NT2/D1 (cell line): ENCODE results near the gene ACTR8.

Source experiments
- DNase-seq: peaks from one replicate; pipeline ENCODE4 v3.0.0-alpha.2; 2011; ENCODE audit warnings: low read depth, low spot score
- H3K27me3 ChIP-seq: 2 replicates; pipeline ENCODE4 v1.6.0; 2011; ENCODE audit warnings: mild to moderate bottlenecking; ENCODE audit not compliant: insufficient read length, insufficient read depth
- H3K36me3 ChIP-seq: 2 replicates; pipeline ENCODE4 v1.6.1; 2011; ENCODE audit warnings: mild to moderate bottlenecking, low read length, mixed read lengths; ENCODE audit not compliant: insufficient read depth, insufficient read length
- H3K4me1 ChIP-seq: 2 replicates; pipeline ENCODE4 v1.5.1; 2011; ENCODE audit not compliant: insufficient read depth, insufficient read length
- H3K4me3 ChIP-seq: 2 replicates; pipeline ENCODE4 v1.5.1; 2011; ENCODE audit warnings: low read depth; ENCODE audit not compliant: insufficient read length
- H3K9ac ChIP-seq: 2 replicates; pipeline ENCODE4 v1.6.0; 2011; ENCODE audit warnings: low read depth; ENCODE audit not compliant: insufficient read length
- H3K9me3 ChIP-seq: 2 replicates; pipeline ENCODE4 v1.5.1; 2011; ENCODE audit warnings: mild to moderate bottlenecking, low read length; ENCODE audit not compliant: insufficient read depth
- SUZ12 ChIP-seq: IDR thresholded peaks from 2 replicates; pipeline ENCODE4 v1.6.1; 2011; ENCODE audit not compliant: insufficient read length, insufficient read depth; ENCODE audit errors: extremely low read depth
- YY1 ChIP-seq: IDR thresholded peaks from 2 replicates; pipeline ENCODE4 v1.6.1; 2011; ENCODE audit not compliant: insufficient read length, insufficient read depth
- ZNF274 ChIP-seq: IDR thresholded peaks from 2 replicates; pipeline ENCODE4 v1.6.1; 2011; ENCODE audit warnings: mild to moderate bottlenecking, low read depth, low read length

Gene ACTR8

DNA sequence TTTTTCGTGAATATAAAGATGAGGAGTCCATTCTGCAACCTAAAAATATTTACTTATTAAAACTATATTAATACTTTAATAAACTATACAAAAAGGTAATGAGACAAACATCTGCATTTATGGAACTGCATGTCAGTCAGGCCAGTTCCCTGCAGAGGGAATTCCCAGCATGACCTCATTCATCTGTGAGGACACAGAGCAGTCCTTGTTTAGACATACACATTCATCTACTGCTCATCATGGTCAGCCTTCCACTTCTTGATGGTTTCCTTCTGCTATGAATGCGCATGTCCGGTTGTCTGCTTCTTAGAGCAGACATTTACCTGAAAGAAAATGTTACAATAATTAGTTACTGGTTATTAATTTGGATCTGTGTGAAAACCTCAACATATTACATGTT, 3.3 kb upstream of the ACTR8 start:
- Histone ChIP-seq H3K9ac (no peak overlapping the region), H3K4me1 (peaks cover 3% of the 10 kb centered on the region)

DNA sequence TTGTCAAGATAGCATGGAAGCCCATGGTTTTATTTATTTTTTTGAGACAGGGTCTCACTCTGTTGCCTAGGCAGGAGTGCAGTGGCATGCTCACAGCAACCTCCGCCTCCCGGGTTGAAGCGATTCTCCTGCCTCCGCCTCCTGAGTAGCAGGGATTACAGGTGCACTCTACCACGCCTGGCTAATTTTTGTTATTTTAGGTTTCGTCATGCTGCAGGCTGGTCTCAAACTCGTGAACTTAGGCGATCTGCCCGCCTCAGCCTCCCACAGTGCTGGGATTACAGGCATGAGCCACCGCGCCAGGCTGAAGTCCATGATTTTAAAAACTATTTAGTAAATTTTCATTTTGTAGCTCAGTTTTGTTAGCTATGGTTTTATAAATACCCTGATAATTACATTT, 2.7 kb upstream of the ACTR8 start:
- Histone ChIP-seq H3K27me3 (no peaks in the 10 kb centered on the region), H3K36me3 (peaks cover 67% of the 10 kb centered on the region), H3K9ac (no peak overlapping the region), H3K4me3 (no peak overlapping the region), H3K9me3 (no peaks in the 10 kb centered on the region), H3K4me1 (peaks cover 3% of the 10 kb centered on the region)
- no peak for DNase-seq
- TF ChIP-seq ZNF274 (no peak), YY1 (no peak)

More for the DNA sequence above, 3.3 kb upstream of the ACTR8 start:
- no peak for DNase-seq
- Histone ChIP-seq H3K27me3 (no peaks in the 10 kb centered on the region), H3K36me3 (peaks cover 61% of the 10 kb centered on the region), H3K9me3 (no peaks in the 10 kb centered on the region), H3K4me3 (no peak overlapping the region)
- TF ChIP-seq YY1 (no peak), SUZ12 (no peak), ZNF274 (no peak)

DNA sequence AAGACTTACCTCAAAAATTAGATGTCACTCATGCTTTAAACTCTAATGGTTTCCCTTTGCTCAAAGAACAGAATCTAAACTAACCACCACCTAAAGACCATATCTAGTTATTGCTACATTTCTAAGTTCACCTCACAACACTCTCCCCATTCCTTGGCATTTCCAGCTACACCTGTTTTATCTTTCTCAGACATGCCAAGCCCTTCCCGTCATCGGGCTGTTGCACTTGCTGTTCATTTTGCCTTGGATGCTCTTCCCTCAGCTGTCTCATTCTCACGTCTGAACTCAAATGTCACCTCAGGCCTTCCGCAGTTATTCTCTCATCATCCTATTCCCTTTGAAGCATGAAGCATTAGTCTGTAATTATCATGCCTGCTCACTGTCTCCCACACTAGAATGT, 1.1 kb upstream of the ACTR8 start:
- H3K4me1 ChIP-seq, result peaks cover 3% of the 10 kb centered on the region
- H3K36me3 ChIP-seq, result peaks cover 71% of the 10 kb centered on the region
- no peak for DNase-seq
- H3K27me3 ChIP-seq, result no peaks in the 10 kb centered on the region
- TF ChIP-seq ZNF274, result no peak
- no peak for TF ChIP-seq YY1
- no peak for TF ChIP-seq SUZ12
- no peak overlapping the region for H3K9ac ChIP-seq
- H3K4me3 ChIP-seq, result no peak overlapping the region
- no peaks in the 10 kb centered on the region for H3K9me3 ChIP-seq

DNA sequence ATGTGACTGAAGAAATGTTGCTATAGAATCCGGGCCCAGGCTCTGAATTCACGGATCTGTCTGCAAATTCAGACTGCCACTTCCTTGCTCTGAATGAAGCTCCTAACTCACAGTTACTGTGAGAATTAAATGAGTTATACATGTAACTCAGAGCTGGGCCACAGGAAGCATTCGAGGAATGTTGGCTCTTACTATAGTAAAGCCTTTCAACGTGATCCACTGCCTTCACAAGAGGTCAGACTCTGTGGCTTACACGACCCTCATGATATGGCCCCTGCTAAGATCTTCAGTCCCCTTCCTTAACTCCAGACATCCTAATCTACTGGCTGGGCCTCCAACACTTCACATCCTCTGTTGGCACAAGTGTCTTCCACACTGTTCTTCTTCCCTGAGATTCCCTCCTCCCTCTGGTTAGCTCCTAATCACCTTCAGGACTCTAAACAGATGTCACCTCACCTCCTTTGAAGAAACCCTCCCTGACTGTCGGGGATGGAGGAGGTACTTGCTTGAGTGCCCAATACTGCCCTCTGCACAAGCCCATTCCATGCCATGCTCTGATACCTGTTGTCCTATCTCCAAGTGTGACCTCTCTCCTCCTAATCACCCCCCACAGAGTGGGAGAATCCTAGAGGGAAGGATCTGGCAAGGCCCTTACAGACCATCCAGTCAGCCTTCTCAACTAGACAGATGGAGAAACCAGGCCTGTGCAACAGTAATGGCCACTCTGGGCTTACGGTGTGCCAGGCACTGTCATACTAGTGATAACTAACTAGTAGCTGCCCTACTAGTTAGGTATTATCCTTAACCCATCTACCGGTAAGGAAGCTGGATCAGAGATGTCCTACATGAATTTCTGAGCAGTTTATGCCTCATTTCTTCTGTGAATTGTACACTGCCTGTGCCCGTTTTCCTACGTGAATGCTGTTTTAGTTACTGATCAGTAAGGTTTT, 1.3 kb downstream of the ACTR8 start:
- no peak for TF ChIP-seq ZNF274
- TF ChIP-seq SUZ12, result no peak
- TF ChIP-seq YY1, result no peak
- Histone ChIP-seq H3K9me3 (no peaks in the 10 kb centered on the region), H3K36me3 (peaks cover 76% of the 10 kb centered on the region), H3K27me3 (no peaks in the 10 kb centered on the region), H3K9ac (peak overlapping the region; percentile 100), H3K4me3 (peak overlapping the region; percentile 97), H3K4me1 (peaks cover 3% of the 10 kb centered on the region)
- no peak for DNase-seq

DNA sequence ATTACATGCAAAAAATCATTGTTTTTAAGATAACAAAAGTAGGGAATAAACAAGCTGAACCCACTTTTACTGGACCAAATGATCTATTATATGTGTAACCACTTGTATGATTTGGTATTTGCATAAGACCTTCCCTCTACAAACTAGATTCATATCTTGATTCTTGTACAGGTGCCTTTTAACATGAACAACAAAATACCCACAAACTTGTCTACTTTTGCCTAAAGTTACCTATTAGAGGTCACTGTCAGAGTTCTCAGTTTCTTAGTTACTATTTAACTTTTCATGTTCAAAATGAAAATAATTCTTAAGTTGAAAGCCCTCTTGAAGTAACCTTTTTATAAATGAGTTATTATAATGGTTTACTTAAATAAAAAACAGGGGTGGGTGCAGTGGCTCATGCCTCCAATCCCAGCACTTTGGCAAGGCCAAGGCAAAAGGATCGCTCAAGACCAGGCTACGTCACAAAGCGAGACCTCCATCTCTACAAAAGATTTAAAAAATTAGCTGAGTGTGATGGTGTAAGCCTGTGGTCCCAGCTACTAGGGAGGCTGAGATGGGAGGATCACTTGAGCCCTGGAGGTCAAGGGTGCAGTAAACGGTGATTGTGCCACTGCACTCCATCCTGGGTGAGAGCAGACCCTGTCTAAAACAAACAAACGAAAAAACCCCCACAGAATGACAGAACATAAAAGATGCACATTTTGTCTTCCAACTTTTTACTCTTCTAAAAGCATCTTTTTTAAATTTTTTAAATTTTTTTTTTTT, 16.0 kb downstream of the ACTR8 start:
- DNase-seq, result no peak
- Histone ChIP-seq H3K9ac (no peak overlapping the region), H3K4me3 (no peak overlapping the region), H3K36me3 (peaks cover 92% of the 10 kb centered on the region), H3K4me1 (no peaks in the 10 kb centered on the region), H3K27me3 (no peaks in the 10 kb centered on the region), H3K9me3 (no peaks in the 10 kb centered on the region)
- TF ChIP-seq YY1 (no peak), SUZ12 (no peak), ZNF274 (no peak)

DNA sequence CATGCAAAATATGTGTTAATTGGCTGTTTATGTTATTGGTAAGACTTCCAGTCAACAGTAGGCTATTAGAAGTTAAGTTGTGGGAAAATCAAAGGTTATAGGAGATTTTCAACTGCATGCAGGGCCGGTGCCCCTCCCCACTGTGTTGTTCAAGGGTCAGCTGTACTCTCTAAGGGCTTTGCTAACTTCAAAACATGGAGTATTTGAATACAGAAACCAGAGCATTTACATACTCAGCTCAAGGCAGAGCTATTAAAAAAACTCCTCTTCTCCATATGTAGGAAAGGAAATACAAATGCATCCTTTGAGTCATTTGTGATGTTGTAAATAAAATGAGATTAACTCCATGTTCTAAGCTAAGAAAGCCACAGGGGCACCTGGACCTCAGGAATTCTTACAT, 18.8 kb downstream of the ACTR8 start:
- TF ChIP-seq YY1 (no peak), SUZ12 (no peak), ZNF274 (no peak)
- peaks cover 91% of the 10 kb centered on the region for H3K36me3 ChIP-seq

DNA sequence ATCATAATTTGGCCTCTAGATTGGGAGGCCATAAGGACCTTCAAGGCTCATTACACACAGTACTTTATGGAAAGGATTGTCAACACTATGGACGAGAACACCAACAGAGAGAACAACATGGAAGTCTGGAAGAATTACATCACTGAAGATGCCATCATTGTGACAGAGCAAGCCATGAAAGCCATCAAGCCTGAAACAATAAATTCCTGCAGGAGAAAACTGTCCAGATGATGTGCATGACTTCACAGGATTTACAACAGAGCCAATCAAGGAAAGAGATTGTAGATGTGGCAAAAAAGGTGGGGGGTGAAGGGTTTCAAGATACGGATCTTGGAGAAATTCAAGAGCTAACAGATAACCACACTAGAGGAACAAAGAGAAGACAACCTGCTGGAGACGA, 19.7 kb downstream of the ACTR8 start:
- Histone ChIP-seq H3K9me3 (no peaks in the 10 kb centered on the region), H3K9ac (no peak overlapping the region), H3K36me3 (peaks cover 91% of the 10 kb centered on the region), H3K4me1 (no peaks in the 10 kb centered on the region), H3K27me3 (no peaks in the 10 kb centered on the region), H3K4me3 (no peak overlapping the region)
- DNase-seq, result no peak
- no peak for TF ChIP-seq ZNF274
- TF ChIP-seq YY1, result no peak
- no peak for TF ChIP-seq SUZ12

More for the DNA sequence above, 18.8 kb downstream of the ACTR8 start:
- H3K27me3 ChIP-seq, result no peaks in the 10 kb centered on the region
- DNase-seq, result no peak
- no peak overlapping the region for H3K4me3 ChIP-seq
- H3K9ac ChIP-seq, result no peak overlapping the region
- H3K9me3 ChIP-seq, result no peaks in the 10 kb centered on the region
- no peaks in the 10 kb centered on the region for H3K4me1 ChIP-seq
